ENCODE results near the gene DEDD2. TPM values are rescaled to one million over a fixed set of nuclear protein-coding genes. Genes with fewer than 3 reads are reported as not detected.

DEDD2 gene
- total RNA-seq, 2 experiments from 2014 or later = 31.8 to 36.0 TPM

GRCh38 chr19:42235181-42235580 is 17.7 kb upstream of the DEDD2 start:
- Mint-ChIP-seq H3K36me3 (ENCODE audit: low read depth) (peaks cover 70% of the 10 kb centered on the region), H3K9me3 (ENCODE audit: insufficient read depth) (no peaks in the 10 kb centered on the region), H3K4me1 (ENCODE audit: low read depth) (peaks cover 16% of the 10 kb centered on the region), H3K27ac (peak overlapping the region; percentile 57), H3K4me3 (no peak overlapping the region), H3K27me3 (ENCODE audit: low read depth) (no peaks in the 10 kb centered on the region)
- no peak for ATAC-seq
- ChIA-PET CTCF (interaction anchor here (0.8 to 1.8 kb wide), 4 partner anchors 14 to 127 kb away, joined by 3 to 6 read pairs (median 4); partner anchors contain the start of gene ZNF526), POLR2A (interaction anchor here (0.6 kb wide), 1 partner anchor 35 kb away, joined by 3 read pairs; no protein-coding TSS in a partner anchor)
- no peak for DNase-seq

GRCh38 chr19:42234364-42234763 is 16.9 kb upstream of the DEDD2 start:
- CTCF ChIA-PET = interaction anchor here (0.8 to 1.7 kb wide), 3 partner anchors 13 to 102 kb away, joined by 3 to 4 read pairs (median 3); partner anchors contain the start of genes POU2F2 and ZNF526
- H3K4me3 Mint-ChIP-seq = no peak overlapping the region
- H3K4me1 Mint-ChIP-seq (ENCODE audit: low read depth) = peaks cover 12% of the 10 kb centered on the region
- no peak overlapping the region for H3K27ac Mint-ChIP-seq
- POLR2A ChIA-PET = interaction anchor here (1.5 kb wide), 1 partner anchor 13 kb away, joined by 4 read pairs; no protein-coding TSS in a partner anchor
- no peaks in the 10 kb centered on the region for H3K9me3 Mint-ChIP-seq (ENCODE audit: insufficient read depth)
- peaks cover 69% of the 10 kb centered on the region for H3K36me3 Mint-ChIP-seq (ENCODE audit: low read depth)
- ATAC-seq (no peak), DNase-seq (no peak)
- H3K27me3 Mint-ChIP-seq (ENCODE audit: low read depth) = no peaks in the 10 kb centered on the region

DNA sequence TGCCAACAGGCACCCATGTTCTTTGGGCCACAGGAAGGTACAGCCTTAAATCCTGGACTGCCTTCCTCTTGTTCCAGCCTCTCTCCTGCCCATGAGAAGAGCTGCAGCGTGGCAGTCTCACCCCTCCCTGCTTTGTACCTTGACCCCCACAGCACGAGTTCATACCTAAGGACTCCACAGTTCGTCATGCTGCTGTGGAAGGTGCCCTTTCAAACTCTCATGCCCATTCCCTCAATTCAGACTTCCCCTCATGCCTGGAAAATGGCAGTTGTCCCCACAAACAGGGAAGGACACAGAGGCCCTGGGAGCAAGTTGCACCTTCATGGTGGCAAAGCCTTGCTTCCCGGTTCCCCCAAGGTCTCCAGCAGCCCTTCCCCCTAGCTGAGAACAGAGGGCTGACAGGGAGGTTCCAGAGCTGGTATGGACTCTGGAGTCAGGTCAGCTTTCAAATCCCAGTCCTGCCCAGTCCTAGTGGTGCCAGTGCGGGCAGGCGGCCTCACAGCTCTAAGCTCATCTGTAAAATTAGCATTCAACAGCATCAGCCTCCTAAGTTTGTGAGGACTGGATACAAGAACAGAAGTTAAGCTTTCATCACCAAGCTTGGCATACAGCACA is 16.3 kb upstream of the DEDD2 start:
- H3K4me1 Mint-ChIP-seq (ENCODE audit: low read depth) = peaks cover 9% of the 10 kb centered on the region
- DNase-seq (no peak), ATAC-seq (no peak)
- H3K27ac Mint-ChIP-seq = peak overlapping the region; percentile 32
- ChIA-PET POLR2A (interaction anchor here (1.1 to 1.5 kb wide), 2 partner anchors 8 to 13 kb away, joined by 3 to 4 read pairs; no protein-coding TSS in a partner anchor), CTCF (interaction anchor here (0.8 to 1.7 kb wide), 5 partner anchors 8 to 101 kb away, joined by 3 to 4 read pairs (median 3); partner anchors contain the start of genes GSK3A, POU2F2 and ZNF526)
- no peaks in the 10 kb centered on the region for H3K27me3 Mint-ChIP-seq (ENCODE audit: low read depth)
- no peaks in the 10 kb centered on the region for H3K9me3 Mint-ChIP-seq (ENCODE audit: insufficient read depth)
- no peak overlapping the region for H3K4me3 Mint-ChIP-seq
- H3K36me3 Mint-ChIP-seq (ENCODE audit: low read depth) = peaks cover 68% of the 10 kb centered on the region

GRCh38 chr19:42233106-42233505 is 15.6 kb upstream of the DEDD2 start:
- H3K27me3 Mint-ChIP-seq (ENCODE audit: low read depth) = no peaks in the 10 kb centered on the region
- ATAC-seq (no peak), DNase-seq (no peak)
- no peak overlapping the region for H3K4me3 Mint-ChIP-seq
- peaks cover 73% of the 10 kb centered on the region for H3K36me3 Mint-ChIP-seq (ENCODE audit: low read depth)
- peak overlapping the region; percentile 32 for H3K27ac Mint-ChIP-seq
- H3K9me3 Mint-ChIP-seq (ENCODE audit: insufficient read depth) = no peaks in the 10 kb centered on the region
- peaks cover 9% of the 10 kb centered on the region for H3K4me1 Mint-ChIP-seq (ENCODE audit: low read depth)
- ChIA-PET CTCF (interaction anchor here (0.9 to 1.0 kb wide), 2 partner anchors 9 to 10 kb away, joined by 3 to 4 read pairs; partner anchors contain the start of gene GSK3A), POLR2A (interaction anchor here (1.1 kb wide), 1 partner anchor 9 kb away, joined by 3 read pairs; no protein-coding TSS in a partner anchor)

- H3K27me3 Mint-ChIP-seq (ENCODE audit: low read depth) = no peaks in the 10 kb centered on the region
- H3K9me3 Mint-ChIP-seq (ENCODE audit: insufficient read depth) = no peaks in the 10 kb centered on the region
- no peak for DNase-seq
- H3K27ac Mint-ChIP-seq = no peak overlapping the region
- no peak overlapping the region for H3K4me3 Mint-ChIP-seq
- ChIA-PET CTCF (interaction anchor here (1.1 kb wide), 1 partner anchor 50 kb away, joined by 3 read pairs; no protein-coding TSS in a partner anchor), POLR2A (no interaction called here)
- no peak for ATAC-seq
- peaks cover 77% of the 10 kb centered on the region for H3K36me3 Mint-ChIP-seq (ENCODE audit: low read depth)
- H3K4me1 Mint-ChIP-seq (ENCODE audit: low read depth) = peaks cover 9% of the 10 kb centered on the region
Observed at GRCh38 chr19:42232435-42232834, 15.0 kb upstream of the DEDD2 start.

- ATAC-seq = no peak
- POLR2A ChIA-PET = no interaction called here
- CTCF ChIA-PET = interaction anchor here (1.1 to 1.9 kb wide), 3 partner anchors 10 to 45 kb away, joined by 3 to 6 read pairs (median 5); partner anchors contain the start of gene GSK3A
- peaks cover 79% of the 10 kb centered on the region for H3K36me3 Mint-ChIP-seq (ENCODE audit: low read depth)
- peak overlapping the region; percentile 57 for H3K27ac Mint-ChIP-seq
- no peaks in the 10 kb centered on the region for H3K9me3 Mint-ChIP-seq (ENCODE audit: insufficient read depth)
- H3K27me3 Mint-ChIP-seq (ENCODE audit: low read depth) = no peaks in the 10 kb centered on the region
- no peak overlapping the region for H3K4me3 Mint-ChIP-seq
- H3K4me1 Mint-ChIP-seq (ENCODE audit: low read depth) = peaks cover 7% of the 10 kb centered on the region
- no peak for DNase-seq
Observed at GRCh38 chr19:42230571-42230970, 13.1 kb upstream of the DEDD2 start.

GRCh38 chr19:42229855-42230351 is 12.4 kb upstream of the DEDD2 start:
- DNase-seq = no peak
- no peaks in the 10 kb centered on the region for H3K27me3 Mint-ChIP-seq (ENCODE audit: low read depth)
- peak overlapping the region; percentile 66 for H3K27ac Mint-ChIP-seq
- ATAC-seq = no peak
- no peaks in the 10 kb centered on the region for H3K9me3 Mint-ChIP-seq (ENCODE audit: insufficient read depth)
- ChIA-PET POLR2A (no interaction called here), CTCF (interaction anchor here (0.6 to 1.9 kb wide), 5 partner anchors 10 to 68 kb away, joined by 3 to 6 read pairs (median 3); partner anchors contain the start of gene GSK3A)
- peaks cover 74% of the 10 kb centered on the region for H3K36me3 Mint-ChIP-seq (ENCODE audit: low read depth)
- H3K4me1 Mint-ChIP-seq (ENCODE audit: low read depth) = peaks cover 7% of the 10 kb centered on the region
- H3K4me3 Mint-ChIP-seq = no peak overlapping the region

GRCh38 chr19:42229301-42229854 is 11.9 kb upstream of the DEDD2 start:
- CTCF ChIA-PET = interaction anchor here (0.6 to 1.3 kb wide), 5 partner anchors 13 to 69 kb away, joined by 3 to 5 read pairs (median 3); partner anchors contain the start of gene GSK3A
- H3K27me3 Mint-ChIP-seq (ENCODE audit: low read depth) = no peaks in the 10 kb centered on the region
- no peak overlapping the region for H3K4me3 Mint-ChIP-seq
- ATAC-seq (no peak), DNase-seq (no peak)
- POLR2A ChIA-PET = no interaction called here
- peaks cover 73% of the 10 kb centered on the region for H3K36me3 Mint-ChIP-seq (ENCODE audit: low read depth)
- H3K27ac Mint-ChIP-seq = peak overlapping the region; percentile 66
- H3K4me1 Mint-ChIP-seq (ENCODE audit: low read depth) = peaks cover 7% of the 10 kb centered on the region
- H3K9me3 Mint-ChIP-seq (ENCODE audit: insufficient read depth) = no peaks in the 10 kb centered on the region

DNA sequence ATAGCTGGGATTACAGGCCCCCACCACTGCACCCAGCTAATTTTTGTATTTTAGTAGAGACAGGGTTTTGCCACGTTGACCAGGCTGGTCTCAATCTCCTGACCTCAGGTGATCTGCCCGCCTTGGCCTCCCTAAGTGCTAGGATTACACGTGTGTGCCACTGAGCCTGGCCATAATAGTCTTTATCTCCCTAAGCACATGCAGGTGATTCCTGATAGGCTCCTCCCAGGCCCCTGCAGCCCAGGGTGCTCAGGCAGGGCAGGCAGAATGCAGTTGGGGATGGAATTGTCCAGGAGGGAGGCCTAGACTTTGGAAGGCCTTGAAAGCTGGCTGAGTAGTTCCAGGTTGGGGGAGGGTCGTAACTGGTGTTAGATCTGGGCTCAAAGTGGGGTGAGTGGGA is 11.2 kb upstream of the DEDD2 start:
- POLR2A ChIA-PET = interaction anchor here (1.1 to 1.2 kb wide), 2 partner anchors 10 to 51 kb away, joined by 3 read pairs; no protein-coding TSS in a partner anchor
- H3K27ac Mint-ChIP-seq = no peak overlapping the region
- CTCF ChIA-PET = interaction anchor here (1.2 kb wide), 1 partner anchor 68 kb away, joined by 3 read pairs; no protein-coding TSS in a partner anchor
- H3K4me3 Mint-ChIP-seq = no peak overlapping the region
- ATAC-seq (no peak), DNase-seq (no peak)
- H3K4me1 Mint-ChIP-seq (ENCODE audit: low read depth) = peaks cover 7% of the 10 kb centered on the region
- no peaks in the 10 kb centered on the region for H3K27me3 Mint-ChIP-seq (ENCODE audit: low read depth)
- H3K9me3 Mint-ChIP-seq (ENCODE audit: insufficient read depth) = no peaks in the 10 kb centered on the region
- peaks cover 70% of the 10 kb centered on the region for H3K36me3 Mint-ChIP-seq (ENCODE audit: low read depth)

- Mint-ChIP-seq H3K4me1 (ENCODE audit: low read depth) (peaks cover 15% of the 10 kb centered on the region), H3K36me3 (ENCODE audit: low read depth) (peaks cover 65% of the 10 kb centered on the region), H3K27me3 (ENCODE audit: low read depth) (no peaks in the 10 kb centered on the region), H3K27ac (no peak overlapping the region), H3K9me3 (ENCODE audit: insufficient read depth) (no peaks in the 10 kb centered on the region), H3K4me3 (no peak overlapping the region)
- DNase-seq = no peak
- CTCF ChIA-PET = no interaction called here
- POLR2A ChIA-PET = no interaction called here
- no peak for ATAC-seq
Observed at GRCh38 chr19:42226886-42227285, 9.4 kb upstream of the DEDD2 start.

DNA sequence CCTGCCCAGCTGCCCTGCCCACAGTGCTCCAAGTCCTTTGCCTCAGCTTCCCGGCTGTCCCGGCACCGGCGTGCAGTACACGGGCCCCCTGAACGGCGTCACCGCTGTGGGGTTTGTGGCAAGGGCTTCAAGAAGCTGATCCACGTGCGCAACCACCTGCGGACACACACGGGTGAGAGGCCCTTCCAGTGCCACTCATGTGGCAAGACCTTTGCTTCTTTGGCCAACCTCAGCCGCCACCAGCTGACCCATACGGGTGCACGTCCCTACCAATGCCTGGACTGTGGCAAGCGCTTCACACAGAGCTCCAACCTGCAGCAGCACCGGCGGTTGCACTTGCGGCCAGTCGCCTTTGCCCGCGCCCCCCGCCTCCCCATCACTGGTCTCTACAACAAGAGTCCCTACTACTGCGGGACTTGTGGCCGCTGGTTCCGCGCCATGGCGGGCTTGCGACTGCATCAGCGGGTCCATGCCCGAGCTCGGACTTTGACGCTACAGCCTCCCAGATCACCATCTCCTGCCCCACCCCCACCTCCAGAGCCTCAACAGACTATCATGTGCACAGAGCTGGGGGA is 8.3 kb upstream of the DEDD2 start:
- no peaks in the 10 kb centered on the region for H3K27me3 Mint-ChIP-seq (ENCODE audit: low read depth)
- POLR2A ChIA-PET = interaction anchor here (0.8 kb wide), 1 partner anchor 45 kb away, joined by 3 read pairs; no protein-coding TSS in a partner anchor
- H3K27ac Mint-ChIP-seq = no peak overlapping the region
- CTCF ChIA-PET = no interaction called here
- DNase-seq (no peak), ATAC-seq (no peak)
- H3K36me3 Mint-ChIP-seq (ENCODE audit: low read depth) = peaks cover 57% of the 10 kb centered on the region
- H3K4me1 Mint-ChIP-seq (ENCODE audit: low read depth) = peaks cover 18% of the 10 kb centered on the region
- H3K9me3 Mint-ChIP-seq (ENCODE audit: insufficient read depth) = no peaks in the 10 kb centered on the region
- no peak overlapping the region for H3K4me3 Mint-ChIP-seq

Measured in activated CD8-positive, alpha-beta T cell treated with anti-CD3 and anti-CD28 coated beads, Interleukin-2, amount 10 ng/mL, durations not matched to agents 7 days and 5 days (primary cell).